HG03558 (cell line): ENCODE data around the gene OVCA2.

Experiments
- ATAC-seq: cut with Tn5 transposase; IDR thresholded peaks from one replicate; pipeline ENCODE4 v1.9.1; 2021; ENCODE audit warnings: moderate number of reproducible peaks; ENCODE audit not compliant: unreplicated experiment; ENCODE audit errors: extremely low read depth

The OVCA2 gene

GRCh38 chr17:2081564-2081963, 39.7 kb downstream of the OVCA2 start:
- ATAC-seq = no peak

DNA sequence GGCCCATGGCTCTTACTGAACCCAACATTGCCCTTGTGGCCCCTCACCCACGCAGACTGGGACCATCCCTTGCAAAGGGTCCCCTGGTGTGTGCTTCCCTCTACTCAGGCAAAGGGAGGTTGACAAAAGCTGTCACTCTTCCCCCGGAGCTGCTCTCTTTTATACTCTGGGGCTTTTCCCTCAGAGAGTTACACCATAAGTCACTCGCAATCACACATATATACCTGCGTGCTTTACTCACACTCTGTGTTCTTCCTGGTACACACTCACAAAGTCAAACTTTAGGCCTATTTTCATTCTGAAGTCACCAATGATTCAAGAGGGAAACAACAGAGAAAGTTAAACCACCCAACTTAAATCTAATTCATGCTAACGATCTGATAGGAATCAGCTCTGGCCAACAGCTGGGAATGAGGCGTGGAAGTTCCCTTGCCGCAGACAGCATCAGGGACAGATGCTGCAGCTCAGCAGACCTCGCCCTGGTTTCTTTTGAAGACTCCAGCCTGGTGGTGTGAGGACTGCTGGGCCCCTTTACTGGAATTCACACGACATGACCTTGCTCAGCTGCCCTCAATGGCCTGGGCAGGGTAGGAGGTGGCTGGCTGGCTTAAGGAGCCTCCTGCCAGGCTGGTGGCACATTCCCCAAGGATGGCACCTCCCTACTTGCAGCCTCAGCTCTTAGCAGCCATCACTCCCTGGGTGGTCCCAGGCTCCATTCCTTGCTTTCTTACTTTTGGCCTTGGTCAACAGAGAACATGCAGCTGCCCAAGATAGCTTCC, 40.4 kb downstream of the OVCA2 start:
- ATAC-seq = no peak

GRCh38 chr17:2083613-2084035, 41.8 kb downstream of the OVCA2 start:
- no peak for ATAC-seq

DNA sequence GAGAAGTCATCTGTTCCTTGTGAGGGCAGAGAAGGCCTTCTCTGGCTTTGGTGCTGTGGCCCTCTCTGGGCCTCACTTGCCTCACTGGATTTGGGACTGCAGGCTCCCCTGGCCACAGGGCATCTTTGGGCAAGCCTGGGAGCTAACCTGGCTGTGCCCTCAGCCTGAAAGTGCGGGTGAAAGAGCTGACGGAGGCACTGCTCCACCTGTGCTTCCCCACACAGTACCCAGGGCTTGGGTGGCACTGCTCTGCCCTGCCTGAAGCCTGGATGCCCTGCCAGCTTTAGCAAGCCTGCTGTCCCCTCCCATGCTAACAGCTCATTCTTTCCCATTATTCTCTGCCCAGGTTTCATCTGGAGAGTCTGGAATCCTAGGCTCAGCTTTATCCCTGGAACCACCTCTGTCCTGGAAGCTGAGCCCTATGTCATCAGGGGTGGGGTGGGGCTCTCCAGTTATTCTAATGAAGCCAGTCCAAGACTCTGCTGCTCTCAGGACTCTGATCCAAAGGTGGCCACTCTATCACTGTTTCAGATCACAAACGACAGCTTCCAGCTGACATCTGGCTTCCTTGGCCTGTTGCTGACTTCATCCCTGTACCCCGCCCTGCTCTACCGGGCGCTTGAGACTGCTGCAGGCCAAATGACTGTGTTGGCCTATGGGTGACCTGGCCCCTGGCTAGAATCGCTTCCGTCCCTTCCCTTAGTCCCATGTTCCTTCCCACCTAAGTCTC, 42.4 kb downstream of the OVCA2 start:
- no peak for ATAC-seq

GRCh38 chr17:2084766-2085647, 43.2 kb downstream of the OVCA2 start:
- ATAC-seq = no peak

DNA sequence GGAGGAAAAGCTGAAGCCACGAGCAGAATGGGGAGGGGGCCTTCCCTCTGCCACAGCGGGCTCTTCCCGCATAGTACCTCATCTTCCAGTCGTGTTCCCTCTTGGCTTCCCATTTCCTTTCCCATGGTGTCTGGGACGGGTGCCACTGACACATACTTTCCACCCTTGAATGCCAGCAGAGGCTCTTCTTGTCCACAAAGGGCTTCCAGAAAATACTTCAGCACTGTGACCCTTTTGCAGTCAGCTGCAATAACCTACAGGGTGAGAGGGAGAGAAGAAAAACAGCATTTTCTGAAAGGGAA, 43.8 kb downstream of the OVCA2 start:
- ATAC-seq = no peak

DNA sequence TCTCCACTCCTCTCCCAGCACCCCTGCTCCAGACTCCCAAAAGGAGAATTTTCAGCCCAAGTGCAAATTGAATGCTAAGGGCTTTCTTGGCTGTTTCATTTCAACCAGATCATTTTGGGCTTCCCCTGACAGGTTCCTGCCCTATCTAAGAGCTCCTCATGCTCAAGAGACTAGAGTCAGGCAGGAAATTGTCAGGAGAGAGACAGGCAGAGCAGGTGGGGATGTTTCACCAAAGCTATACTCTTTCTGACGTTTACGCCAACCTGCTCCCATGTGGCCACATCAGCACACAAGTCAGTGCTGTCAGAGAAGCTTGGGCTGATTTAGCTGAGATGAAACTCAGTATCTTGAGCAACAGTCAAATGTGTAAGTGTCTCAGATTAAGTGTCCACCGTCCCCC, 44.5 kb downstream of the OVCA2 start:
- ATAC-seq = no peak

GRCh38 chr17:2087597-2088211, 45.9 kb downstream of the OVCA2 start:
- ATAC-seq = no peak

DNA sequence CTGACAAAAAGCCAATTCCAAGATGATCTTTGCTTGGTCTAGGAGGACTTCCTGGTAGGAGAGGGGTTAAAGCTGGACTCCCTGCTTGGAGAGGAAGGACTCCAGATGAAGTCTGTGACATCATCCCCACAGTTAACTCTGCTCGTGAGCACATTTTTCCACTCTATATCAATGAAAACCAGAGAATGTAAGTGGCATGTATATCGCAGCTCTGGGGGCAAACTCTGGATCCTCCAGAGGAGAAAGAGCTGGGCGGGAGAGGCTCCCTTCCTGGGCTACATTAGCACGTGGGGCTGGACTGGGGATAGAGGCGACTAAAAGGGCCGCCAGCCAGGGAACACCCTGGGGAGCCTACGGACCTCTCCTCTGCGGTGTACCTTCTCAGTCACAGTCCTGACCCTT, 47.2 kb downstream of the OVCA2 start:
- no peak for ATAC-seq

DNA sequence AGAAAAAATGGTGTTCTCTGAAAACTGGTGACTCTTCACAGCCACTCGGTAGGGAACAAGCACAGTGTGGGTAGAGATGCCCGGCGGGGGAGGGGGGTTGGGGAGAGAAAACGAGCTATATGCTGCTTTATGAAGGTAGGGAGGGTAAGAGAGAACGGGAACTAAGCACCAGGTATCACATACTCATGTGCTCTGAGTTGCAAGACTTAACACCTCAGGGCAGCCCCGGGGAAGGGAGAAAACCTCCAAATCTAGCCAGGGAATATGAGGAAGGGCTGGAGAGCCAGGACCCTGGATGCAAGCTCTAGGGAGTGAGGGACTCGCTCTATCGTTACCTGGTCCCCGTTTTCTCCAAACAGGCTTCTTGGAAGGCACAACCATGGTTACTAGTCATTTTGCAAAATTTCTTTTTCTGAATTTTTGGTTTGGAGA, 48.4 kb downstream of the OVCA2 start:
- ATAC-seq = no peak

GRCh38 chr17:2090804-2091534, 49.1 kb downstream of the OVCA2 start:
- no peak for ATAC-seq

DNA sequence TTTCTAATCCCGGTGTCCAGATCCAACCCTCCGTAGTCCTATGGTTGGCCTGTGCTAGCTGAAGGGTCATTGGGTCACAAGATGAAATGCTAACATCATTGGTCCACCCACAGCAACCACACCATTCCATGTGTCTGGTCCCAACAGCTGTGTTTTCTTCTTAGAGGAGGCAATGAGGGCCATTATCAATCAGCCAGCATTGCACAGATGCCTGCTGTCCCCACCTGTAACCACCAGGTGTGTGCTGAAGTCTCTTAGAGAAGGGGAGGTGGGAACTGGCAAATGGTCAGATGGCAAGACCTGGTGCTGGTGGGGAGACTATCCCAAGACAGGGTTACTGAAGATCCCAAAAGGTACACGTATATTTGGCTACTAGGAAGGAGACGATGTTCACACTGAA, 50.4 kb downstream of the OVCA2 start:
- no peak for ATAC-seq
